KMS-11 (cell line): ENCODE measurements around the gene CDK3.

Experiments used
- H2AFZ ChIP-seq: fragments of 200-600 bp; sonication (generic); 2 replicates; pipeline ENCODE4 v1.6.1; 2016; ENCODE audit warnings: antibody characterized with exemption, mixed run types, low read depth
- H3K27ac ChIP-seq: fragments of 200-600 bp; sonication (generic); 2 replicates; pipeline ENCODE4 v1.6.1; 2016; ENCODE audit warnings: mild to moderate bottlenecking, mixed run types
- H3K27me3 ChIP-seq: fragments of 200-600 bp; sonication (generic); 2 replicates; pipeline ENCODE4 v1.6.1; 2017; ENCODE audit warnings: mild to moderate bottlenecking, low read depth, mixed run types, moderate library complexity; ENCODE audit not compliant: insufficient read depth
- H3K36me3 ChIP-seq: fragments of 200-600 bp; sonication (generic); 2 replicates; pipeline ENCODE4 v1.6.1; 2017; ENCODE audit warnings: mild to moderate bottlenecking, mixed run types; ENCODE audit not compliant: insufficient read depth
- H3K4me1 ChIP-seq: fragments of 200-600 bp; sonication (generic); 2 replicates; pipeline ENCODE4 v1.6.1; 2016; ENCODE audit warnings: mild to moderate bottlenecking, low read depth, mixed run types; ENCODE audit not compliant: poor library complexity, severe bottlenecking
- H3K4me2 ChIP-seq: fragments of 200-600 bp; sonication (generic); 2 replicates; pipeline ENCODE4 v1.7.0; 2016; ENCODE audit warnings: mild to moderate bottlenecking, mixed run types
- H3K4me3 ChIP-seq: fragments of 200-600 bp; sonication (generic); IDR thresholded peaks from 2 replicates; pipeline ENCODE4 v1.6.1; 2017; ENCODE audit warnings: low read depth, low read length, mixed read lengths; ENCODE audit not compliant: insufficient read depth
- H3K79me2 ChIP-seq: fragments of 200-600 bp; sonication (generic); 2 replicates; pipeline ENCODE4 v1.6.1; 2016; ENCODE audit warnings: low read depth, mixed run types; ENCODE audit not compliant: insufficient read depth
- H3K9ac ChIP-seq: fragments of 200-600 bp; sonication (generic); 2 replicates; pipeline ENCODE4 v1.6.1; 2016; ENCODE audit warnings: mild to moderate bottlenecking, mixed run types
- H4K20me1 ChIP-seq: fragments of 200-600 bp; sonication (generic); 2 replicates; pipeline ENCODE4 v1.6.1; 2016; ENCODE audit warnings: mild to moderate bottlenecking, mixed run types; ENCODE audit not compliant: insufficient read depth
- CTCF ChIP-seq: fragments of 200-600 bp; sonication (generic); conservative IDR thresholded peaks from 2 replicates; pipeline ENCODE4 v1.6.1; 2017; ENCODE audit warnings: low read depth, mild to moderate bottlenecking, antibody characterized with exemption, low read length, moderate library complexity, mixed read lengths

CDK3 gene

GRCh38 chr17:76032073-76032779, 31.6 kb downstream of the CDK3 start:
- H4K20me1 ChIP-seq = no peaks in the 10 kb centered on the region
- H2AFZ ChIP-seq = no peak overlapping the region
- no peak overlapping the region for H3K27ac ChIP-seq
- H3K9ac ChIP-seq = no peak overlapping the region
- H3K4me1 ChIP-seq = no peaks in the 10 kb centered on the region
- no peak overlapping the region for H3K4me3 ChIP-seq
- no peaks in the 10 kb centered on the region for H3K27me3 ChIP-seq
- TF ChIP-seq CTCF = no peak
- H3K4me2 ChIP-seq = no peak overlapping the region
- no peaks in the 10 kb centered on the region for H3K79me2 ChIP-seq
- H3K36me3 ChIP-seq = no peaks in the 10 kb centered on the region

- Histone ChIP-seq H2AFZ (no peak overlapping the region), H3K4me2 (no peak overlapping the region), H3K36me3 (no peaks in the 10 kb centered on the region), H3K9ac (no peak overlapping the region), H3K4me3 (no peak overlapping the region), H3K27ac (no peak overlapping the region), H3K79me2 (no peaks in the 10 kb centered on the region), H3K4me1 (no peaks in the 10 kb centered on the region), H4K20me1 (no peaks in the 10 kb centered on the region), H3K27me3 (no peaks in the 10 kb centered on the region)
- no peak for TF ChIP-seq CTCF
Observed at GRCh38 chr17:76032780-76033108, 32.1 kb downstream of the CDK3 start.

- Histone ChIP-seq H2AFZ (no peak overlapping the region), H3K9ac (no peak overlapping the region), H3K4me3 (no peak overlapping the region), H3K79me2 (no peaks in the 10 kb centered on the region), H4K20me1 (no peaks in the 10 kb centered on the region), H3K27me3 (no peaks in the 10 kb centered on the region), H3K4me2 (no peak overlapping the region), H3K36me3 (no peaks in the 10 kb centered on the region), H3K27ac (no peak overlapping the region), H3K4me1 (no peaks in the 10 kb centered on the region)
- TF ChIP-seq CTCF = no peak
Observed at GRCh38 chr17:76033139-76033538, 32.5 kb downstream of the CDK3 start.

GRCh38 chr17:76034428-76035350, 34.0 kb downstream of the CDK3 start:
- Histone ChIP-seq H3K4me3 (no peak overlapping the region), H2AFZ (no peak overlapping the region), H3K27me3 (no peaks in the 10 kb centered on the region), H3K79me2 (no peaks in the 10 kb centered on the region), H3K4me1 (no peaks in the 10 kb centered on the region), H3K27ac (no peak overlapping the region), H3K36me3 (no peaks in the 10 kb centered on the region; the same call in 1 of the 2 replicates), H4K20me1 (no peaks in the 10 kb centered on the region), H3K9ac (no peak overlapping the region), H3K4me2 (no peak overlapping the region)
- no peak for TF ChIP-seq CTCF
